LNCAP (cell line): ENCODE measurements around the gene ACTN2.

Experiments used
- TF ChIP-seq, protein P1 (sequence below): fragments of 450-650 bp; IDR thresholded peaks from 2 replicates; pipeline ENCODE4 v1.5.1; 2017; ENCODE audit warnings: mild to moderate bottlenecking

Gene ACTN2

DNA sequence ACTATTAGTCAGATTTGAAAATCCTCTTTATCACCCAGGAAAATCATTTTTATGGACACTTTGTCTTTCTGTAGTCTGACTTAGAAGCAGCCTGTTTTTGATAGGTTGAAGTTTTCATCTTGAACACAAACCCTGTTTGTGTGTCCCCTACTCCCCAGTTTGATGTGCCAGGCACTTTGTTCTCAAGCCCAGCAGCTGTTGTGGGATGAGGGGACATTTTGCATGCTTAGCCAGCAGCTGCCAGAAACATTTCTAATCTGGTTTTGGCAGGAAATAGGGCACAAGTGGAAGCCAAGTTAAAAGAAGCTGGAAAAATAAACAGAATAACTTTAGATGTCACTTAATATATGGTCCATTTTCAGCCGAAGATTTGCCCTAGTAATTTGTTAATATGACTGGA is 29.9 kb downstream of the ACTN2 start:
- TF ChIP-seq, protein P1, sequence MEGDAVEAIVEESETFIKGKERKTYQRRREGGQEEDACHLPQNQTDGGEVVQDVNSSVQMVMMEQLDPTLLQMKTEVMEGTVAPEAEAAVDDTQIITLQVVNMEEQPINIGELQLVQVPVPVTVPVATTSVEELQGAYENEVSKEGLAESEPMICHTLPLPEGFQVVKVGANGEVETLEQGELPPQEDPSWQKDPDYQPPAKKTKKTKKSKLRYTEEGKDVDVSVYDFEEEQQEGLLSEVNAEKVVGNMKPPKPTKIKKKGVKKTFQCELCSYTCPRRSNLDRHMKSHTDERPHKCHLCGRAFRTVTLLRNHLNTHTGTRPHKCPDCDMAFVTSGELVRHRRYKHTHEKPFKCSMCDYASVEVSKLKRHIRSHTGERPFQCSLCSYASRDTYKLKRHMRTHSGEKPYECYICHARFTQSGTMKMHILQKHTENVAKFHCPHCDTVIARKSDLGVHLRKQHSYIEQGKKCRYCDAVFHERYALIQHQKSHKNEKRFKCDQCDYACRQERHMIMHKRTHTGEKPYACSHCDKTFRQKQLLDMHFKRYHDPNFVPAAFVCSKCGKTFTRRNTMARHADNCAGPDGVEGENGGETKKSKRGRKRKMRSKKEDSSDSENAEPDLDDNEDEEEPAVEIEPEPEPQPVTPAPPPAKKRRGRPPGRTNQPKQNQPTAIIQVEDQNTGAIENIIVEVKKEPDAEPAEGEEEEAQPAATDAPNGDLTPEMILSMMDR, result no peak

GRCh38 chr1:236717811-236718210 is 31.5 kb downstream of the ACTN2 start:
- TF ChIP-seq, protein P1, result no peak

DNA sequence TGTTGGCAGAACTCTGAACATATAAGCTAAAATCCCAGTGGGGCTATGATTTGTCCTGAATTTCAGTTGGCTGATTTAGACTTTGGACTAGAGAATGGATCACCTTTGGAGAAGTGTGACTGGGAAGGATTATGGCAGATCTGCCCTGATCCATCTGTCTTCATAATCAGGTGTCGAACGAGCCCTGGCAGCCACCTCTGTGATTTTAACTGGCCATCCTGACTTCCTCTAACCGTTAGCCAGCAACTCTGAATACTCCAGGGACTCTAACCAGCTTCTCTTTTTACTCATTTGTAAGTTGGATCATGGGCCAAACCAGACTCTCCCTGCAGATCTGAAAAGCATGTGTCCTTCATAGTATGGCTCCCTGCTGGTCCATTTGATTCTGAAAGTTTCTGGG is 32.0 kb downstream of the ACTN2 start:
- TF ChIP-seq, protein P1, result no peak

GRCh38 chr1:236720206-236720605 is 33.9 kb downstream of the ACTN2 start:
- TF ChIP-seq, protein P1, result no peak

DNA sequence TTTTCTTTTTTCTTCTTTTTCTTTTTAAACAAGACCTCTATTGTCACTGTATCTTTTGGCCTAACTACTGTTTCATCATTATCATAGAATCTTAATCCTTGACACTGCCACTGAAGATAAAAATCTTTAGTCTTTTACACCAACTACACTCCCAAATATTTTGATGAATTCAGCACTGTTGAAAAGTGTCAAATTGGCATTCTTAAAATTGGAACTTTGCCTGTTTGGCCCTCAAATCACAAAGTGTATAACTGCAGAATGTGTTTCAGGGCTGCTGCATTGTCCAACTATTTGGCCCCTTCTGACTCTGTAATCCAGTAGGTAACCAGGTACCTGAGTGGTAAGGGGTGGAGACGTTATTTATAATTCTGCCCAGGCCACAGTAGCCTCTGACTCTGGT is 34.3 kb downstream of the ACTN2 start:
- TF ChIP-seq, protein P1, result no peak

GRCh38 chr1:236724049-236724448 is 37.8 kb downstream of the ACTN2 start:
- TF ChIP-seq, protein P1, result no peak

DNA sequence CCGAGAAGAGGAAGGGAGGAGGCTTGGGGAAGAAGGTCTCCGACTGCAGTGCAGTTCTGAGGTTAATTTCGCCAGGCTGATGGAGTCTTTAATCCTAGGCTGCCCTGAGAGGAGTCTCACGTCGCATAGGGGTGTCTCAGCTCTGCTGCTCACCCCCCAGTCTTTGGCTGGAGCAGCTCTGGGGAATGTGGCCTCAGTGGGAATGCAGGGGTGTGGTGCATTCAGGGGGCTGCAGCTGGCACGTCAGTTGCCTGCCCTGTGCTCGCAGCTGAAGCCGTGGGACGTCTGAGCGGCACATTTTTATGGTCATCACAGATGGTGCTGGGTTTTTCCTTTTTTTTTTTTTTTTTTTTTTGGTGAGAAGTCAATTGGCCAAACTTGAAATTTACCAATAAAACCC is 38.2 kb downstream of the ACTN2 start:
- TF ChIP-seq, protein P1, result no peak

DNA sequence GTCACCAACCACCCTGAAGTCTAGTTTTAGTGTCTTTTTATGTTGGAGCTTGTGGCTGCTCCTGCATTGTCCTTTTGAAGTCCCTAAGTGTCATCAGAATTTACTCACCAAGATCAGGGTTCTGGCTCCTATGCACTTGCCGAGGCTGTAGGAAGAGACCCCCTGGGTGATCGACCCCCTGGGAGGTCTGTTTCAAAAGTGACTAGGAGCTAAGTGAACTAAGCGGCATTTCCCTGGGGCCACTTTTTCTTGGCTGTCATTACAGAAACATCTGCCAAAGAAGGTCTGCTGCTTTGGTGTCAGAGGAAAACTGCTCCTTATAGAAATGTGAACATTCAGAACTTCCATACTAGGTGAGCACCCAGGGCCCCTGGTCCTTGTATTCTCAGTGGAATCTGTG is 39.4 kb downstream of the ACTN2 start:
- TF ChIP-seq, protein P1, result no peak
